SK-N-MC (cell line): Measurements from ENCODE around the gene PTTG1IP2.

Experiments used
- DNase-seq: peaks from one replicate; pipeline ENCODE4 v3.0.0-alpha.2; 2011; ENCODE audit warnings: low read depth, low spot score
- H3K27ac ChIP-seq: fragments of 200-600 bp; sonication (generic); 2 replicates; pipeline ENCODE4 v1.5.1; 2016; ENCODE audit warnings: mixed run types
- H3K36me3 ChIP-seq: fragments of 200-600 bp; sonication (generic); 2 replicates; pipeline ENCODE4 v1.6.1; 2017; ENCODE audit warnings: antibody characterized with exemption, low read length, mixed read lengths; ENCODE audit not compliant: insufficient read depth
- H3K4me3 ChIP-seq: fragments of 200-600 bp; sonication (generic); 2 replicates; pipeline ENCODE4 v1.5.1; 2016
- H3K9ac ChIP-seq: fragments of 200-600 bp; sonication (generic); 2 replicates; pipeline ENCODE4 v1.8.0; 2017; ENCODE audit warnings: mixed run types, mixed read lengths; ENCODE audit not compliant: insufficient read length
- H3K9me3 ChIP-seq: fragments of 200-600 bp; sonication (generic); 2 replicates; pipeline ENCODE4 v1.6.1; 2017; ENCODE audit warnings: low read depth, mild to moderate bottlenecking, antibody characterized with exemption, low read length, moderate library complexity, mixed read lengths
- EZH2 ChIP-seq: fragments of 200-600 bp; sonication (generic); IDR thresholded peaks from one replicate; pipeline ENCODE4 v1.6.1; 2017; ENCODE audit warnings: antibody characterized with exemption
- FOXP2 ChIP-seq: optimal IDR thresholded peaks from 2 replicates; pipeline ENCODE3; 2011; ENCODE audit warnings: mild to moderate bottlenecking, moderate library complexity; ENCODE audit not compliant: insufficient read depth; ENCODE audit errors: extremely low read length, control extremely low read depth
- POLR2AphosphoS5 ChIP-seq: IDR thresholded peaks from 2 replicates; pipeline ENCODE4 v1.6.1; 2012; ENCODE audit warnings: mild to moderate bottlenecking, low read depth, low read length, borderline replicate concordance

Gene PTTG1IP2

DNA sequence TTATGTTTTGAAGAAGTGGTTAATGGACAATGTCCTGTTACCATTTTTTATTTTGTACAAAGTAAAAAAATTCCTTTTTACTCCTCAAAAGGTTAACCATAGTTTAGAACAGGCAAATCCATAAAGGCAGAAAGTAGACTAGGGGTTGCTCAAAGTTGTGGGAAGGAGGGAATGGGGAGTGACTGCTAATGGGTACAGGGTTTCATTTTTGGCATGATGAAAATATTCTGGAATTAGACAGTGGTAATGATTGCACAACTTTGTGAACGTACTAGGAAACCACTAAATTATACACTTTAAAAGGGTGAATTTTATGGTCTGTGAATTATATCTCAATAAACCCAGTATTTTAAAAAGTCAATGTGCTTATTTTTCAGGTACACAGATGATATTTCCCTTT, 91.3 kb downstream of the PTTG1IP2 start:
- Histone ChIP-seq H3K36me3 (no peaks in the 10 kb centered on the region), H3K9ac (no peak overlapping the region), H3K27ac (no peak overlapping the region), H3K4me3 (no peak overlapping the region), H3K9me3 (no peaks in the 10 kb centered on the region)
- TF ChIP-seq POLR2AphosphoS5: no peak
- no peak for TF ChIP-seq EZH2
- no peak for TF ChIP-seq FOXP2
- peak; percentile 37 for DNase-seq
